Cerebellar cortex (tissue), 1 donor: ENCODE measurements around the gene ADGRD1.

ENCODE experiments used
- DNase-seq: peaks from one replicate; pipeline ENCODE4 v3.0.0-alpha.2; 2015; ENCODE audit warnings: low spot score

The ADGRD1 gene

DNA sequence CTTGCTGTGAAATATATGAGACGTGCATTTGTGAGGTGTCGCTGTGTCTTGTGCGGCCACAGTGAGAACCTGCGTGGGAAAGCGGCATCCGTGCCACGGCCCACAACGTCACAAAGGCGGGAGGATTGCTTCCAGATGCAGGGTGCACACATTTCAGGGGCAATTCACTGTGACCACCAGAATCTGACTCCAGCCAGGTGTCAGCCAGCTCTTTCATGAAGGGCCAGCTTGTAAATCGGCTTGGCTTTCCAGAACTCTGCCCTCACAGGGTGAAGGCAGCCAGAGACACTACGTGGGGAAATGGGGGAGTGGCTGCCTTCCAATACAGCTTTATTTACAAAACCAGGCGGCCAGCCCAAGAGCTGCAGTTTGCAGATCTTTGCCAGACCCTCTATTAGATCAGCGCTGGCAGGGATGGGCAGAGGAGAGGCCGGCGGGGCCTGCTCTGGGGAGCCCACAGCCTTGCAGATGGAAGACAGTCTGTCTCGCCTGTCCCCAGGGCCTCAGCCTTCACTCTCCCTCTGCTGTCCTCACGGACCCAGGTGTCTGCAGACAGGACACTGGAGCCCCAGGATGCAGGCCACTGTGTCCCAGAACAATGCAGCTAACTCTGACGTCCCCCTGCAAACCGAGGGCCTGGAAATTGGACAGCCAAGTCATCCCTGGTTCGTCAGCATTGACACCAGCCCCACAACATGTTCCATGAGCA, 53.5 kb downstream of the ADGRD1 start:
- peak; percentile 4 for DNase-seq

DNA sequence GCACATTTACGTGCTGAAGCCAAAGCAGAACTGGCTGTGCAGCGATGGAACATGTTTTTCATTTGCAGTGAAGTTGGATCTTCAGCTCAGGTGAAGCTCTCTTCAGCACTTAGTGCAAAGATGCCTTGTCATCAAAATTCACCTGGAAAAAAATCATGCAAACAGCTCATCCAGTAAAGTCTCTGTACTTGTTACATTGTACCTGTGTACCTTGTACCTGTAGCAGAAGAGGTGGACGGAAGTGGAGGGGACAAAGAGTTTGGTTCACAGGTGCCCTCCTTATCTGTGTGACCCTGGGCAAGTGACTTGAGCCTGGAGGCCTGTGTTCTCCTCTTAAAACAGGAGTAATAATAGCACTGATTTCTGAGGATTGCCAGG, 54.0 kb downstream of the ADGRD1 start:
- DNase-seq = no peak

DNA sequence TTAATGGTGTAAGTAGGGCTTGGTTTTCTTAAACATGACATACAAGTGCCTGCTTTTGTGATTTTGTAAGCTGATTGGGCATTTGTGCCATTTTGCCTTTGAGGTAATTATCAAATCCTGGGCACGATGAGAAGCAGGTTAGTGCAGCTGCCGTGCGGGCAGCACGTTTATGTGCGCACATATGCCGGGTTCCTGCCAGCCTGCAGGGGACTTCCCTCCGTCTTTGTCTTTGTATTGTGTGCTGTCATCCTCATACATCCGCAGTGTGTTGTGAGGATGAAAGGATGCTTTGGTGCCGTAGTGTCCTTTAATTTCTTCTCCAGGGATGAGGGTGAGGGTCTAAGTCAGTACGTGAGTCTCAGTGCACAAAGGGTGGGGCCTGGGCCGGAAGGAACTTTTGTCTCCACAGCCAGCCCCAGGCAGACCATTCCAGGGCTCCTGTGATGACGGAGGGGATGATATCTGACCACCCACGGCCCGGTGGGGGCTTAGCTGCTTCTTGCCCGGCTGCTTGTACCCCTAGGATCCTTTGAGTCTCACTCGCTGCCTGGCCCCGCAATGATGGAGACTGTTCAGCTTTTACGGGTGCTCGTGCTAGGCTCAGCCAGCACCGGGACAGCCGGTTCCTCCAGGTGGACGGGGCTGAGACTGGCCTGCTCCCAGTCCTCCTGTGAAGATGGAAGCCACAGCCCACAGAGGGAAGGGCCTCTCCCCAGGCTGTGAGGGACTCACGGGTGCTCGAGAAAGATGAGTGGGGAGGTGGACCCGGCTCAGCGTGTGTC, 54.6 kb downstream of the ADGRD1 start:
- no peak for DNase-seq

DNA sequence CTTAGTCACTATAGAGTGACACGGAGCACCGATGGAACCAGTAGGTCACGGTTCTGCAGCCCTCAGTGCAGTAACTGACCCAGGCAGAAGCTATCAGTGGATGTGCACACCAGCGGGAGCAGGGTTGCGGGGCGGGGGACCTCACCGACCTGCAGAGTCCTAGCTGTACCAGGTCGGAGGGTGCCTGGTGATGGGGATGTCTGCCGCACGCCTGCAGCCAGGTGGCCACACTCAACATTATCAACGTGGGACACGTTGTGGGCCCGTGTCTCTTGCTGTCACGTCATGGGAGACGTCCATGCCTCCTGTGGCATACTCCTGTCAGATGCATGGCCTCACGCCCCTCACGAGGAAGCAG, 55.2 kb downstream of the ADGRD1 start:
- DNase-seq = no peak

DNA sequence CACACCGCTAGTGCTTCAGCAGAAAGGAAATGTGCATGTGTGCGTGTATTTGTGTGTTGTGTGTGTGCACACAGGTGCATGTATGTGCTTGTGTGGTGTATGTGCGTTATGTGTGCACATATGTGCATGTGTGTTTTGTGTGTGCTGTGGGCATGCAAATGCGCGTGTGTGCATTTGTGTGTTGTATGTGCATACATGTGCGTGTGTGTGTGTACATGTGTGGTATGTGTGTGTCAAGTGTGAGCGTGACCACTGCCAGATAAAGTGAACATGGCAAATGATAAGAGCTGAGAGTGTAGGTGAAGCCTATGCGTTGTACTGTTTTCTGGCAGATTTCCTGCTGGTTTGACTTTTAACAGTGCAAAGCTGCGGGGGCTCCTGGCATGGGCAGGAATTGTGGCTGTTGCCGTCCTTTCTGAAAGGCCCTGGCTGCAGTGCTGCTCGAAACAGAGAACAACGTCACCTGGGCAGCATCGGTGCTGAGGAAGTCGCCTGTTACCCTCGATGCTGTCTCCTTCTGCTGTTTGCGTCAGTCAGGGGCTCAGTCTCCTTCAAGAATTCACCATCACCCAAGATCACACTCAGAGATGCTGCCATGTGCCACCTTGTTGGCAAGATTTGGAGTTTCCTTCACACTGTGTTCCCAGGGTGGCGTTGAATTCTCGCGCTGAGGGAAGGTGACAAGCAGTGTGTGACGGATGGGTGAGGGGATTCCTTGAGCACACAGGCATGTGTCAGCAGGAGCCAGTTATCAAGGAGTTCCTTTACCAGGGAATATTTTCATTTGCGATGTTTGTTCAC, 56.1 kb downstream of the ADGRD1 start:
- DNase-seq = no peak

DNA sequence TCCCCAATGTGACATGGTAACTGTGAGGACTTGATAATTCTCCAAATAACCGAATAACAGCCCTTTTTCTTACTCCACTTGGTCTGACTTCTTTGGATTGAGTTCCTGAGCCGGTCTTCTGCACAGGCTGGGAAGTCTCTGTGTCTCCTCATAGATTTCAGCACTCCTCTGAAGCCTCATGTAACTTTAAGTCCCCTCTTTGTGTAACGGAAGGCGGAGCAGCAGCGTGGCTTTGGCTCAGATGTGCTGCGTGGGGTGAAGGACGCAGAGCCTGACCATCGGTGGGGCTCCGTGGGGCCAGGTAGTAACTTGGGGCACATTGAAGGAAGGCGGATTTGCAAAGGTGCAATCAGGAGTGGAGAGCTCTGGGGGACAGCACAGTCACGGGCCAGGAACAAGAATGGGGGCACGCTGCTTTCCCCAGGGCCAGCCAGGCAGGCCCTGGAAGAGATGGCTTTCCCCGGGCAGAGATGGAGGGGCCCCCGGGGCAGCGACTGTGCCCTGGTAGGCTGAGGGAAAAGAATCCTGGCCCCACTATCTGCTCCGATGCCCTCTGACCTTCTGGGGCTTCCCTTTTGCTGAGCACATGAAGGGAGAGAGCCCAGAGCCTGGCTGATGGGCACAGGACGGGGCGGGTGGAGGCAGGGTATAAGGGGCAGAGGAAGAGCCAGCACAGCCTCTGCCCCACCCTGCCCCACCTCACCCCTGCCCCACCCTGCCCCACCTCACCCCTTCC, 56.9 kb downstream of the ADGRD1 start:
- no peak for DNase-seq

DNA sequence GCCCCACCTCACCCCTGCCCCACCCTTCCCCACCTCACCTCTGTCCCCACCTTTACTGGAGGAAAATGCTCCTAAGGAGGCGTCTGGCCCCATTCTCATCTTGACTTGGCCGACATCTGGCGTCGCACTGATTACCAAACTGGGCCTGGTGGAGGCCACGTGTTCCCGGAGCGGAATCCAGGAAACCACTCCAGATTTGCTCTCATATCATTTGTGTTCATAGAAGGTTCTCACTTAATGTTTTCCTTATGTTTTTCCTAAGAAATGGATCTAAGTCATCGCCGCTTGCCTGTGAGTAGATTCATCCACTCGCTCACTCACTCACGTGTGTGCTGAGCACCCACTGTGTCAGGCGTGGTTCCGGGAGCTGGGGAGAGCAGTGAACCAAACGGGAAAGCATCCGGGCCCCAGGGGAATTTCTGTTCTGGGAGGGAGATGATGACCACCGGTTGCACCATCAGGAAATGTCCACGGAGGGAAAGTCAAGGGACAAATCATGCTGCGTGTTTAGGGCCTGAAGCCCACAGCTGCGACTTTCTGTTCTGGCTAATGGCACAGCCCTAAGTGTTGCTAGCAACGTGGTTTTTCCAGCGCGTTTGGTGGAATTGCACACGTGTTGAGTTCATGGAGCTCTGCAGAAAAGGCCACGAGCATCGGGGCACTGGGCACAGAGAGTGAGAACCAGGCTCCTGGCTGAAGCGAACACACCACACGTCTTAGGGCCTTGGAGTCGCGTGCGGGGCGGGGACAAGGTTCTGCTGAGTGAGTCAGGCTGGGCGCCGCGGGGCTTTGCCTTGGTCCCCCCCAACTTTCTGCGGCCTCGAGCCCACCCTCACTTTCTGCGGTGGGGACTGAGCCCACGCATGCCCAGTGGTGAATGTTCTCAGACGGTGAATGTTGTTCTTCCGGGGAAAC, 57.7 kb downstream of the ADGRD1 start:
- DNase-seq = no peak

DNA sequence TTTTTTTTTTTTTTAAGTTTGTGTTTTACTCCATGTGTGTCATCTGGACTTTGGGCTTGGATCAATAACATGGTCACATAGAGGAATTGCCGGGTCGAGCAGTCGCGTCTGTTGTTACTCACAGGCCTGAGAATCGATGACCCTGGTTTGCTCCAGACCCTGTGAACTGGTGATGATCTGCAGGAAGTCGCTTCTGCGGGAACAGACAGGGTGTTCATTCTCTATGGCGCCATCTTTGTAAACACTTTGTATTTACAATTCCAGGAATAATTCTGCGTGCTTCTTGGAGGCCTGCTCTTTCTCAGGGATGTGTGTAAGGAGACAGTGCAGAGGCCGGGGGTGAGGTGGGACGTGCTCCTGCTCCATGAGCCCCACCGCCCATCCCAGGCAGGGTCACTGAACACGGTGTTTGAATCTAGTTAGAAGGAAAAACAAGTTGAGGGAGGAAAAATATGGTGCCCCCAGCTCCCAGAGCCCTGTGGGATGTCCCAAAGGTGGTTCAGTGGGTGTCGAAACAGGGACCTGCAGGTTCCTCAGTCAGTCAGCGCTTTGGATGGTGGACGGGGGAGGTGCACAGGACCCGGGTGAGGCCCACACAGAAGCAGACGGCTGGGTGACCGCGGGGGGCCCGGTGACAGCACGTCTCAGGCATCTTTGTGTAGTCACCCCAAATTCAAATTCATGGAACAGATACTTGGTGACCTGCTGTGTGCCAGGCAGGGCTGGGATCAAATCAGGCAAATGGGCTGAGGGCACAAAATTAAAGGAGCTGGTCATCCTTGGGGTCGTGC, 58.8 kb downstream of the ADGRD1 start:
- no peak for DNase-seq

DNA sequence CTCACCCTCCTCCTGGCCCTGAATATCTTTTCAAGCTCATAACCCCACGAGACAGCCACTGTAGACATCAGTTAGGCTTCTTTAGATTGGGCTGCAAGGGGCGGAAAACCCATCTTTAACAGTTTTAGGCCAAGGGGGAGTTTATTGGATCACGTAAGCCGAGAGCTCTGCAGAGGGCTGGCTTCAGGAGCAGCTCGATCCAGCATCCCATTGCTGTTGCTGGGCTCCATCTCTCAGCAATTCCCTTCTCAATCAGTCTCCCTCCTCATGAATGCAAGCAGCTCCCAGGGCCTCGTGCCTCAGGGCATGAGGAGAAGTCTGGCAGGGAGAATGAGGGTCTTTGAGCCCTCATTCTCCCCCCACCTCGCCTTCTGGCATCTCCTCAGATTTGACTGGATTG, 59.4 kb downstream of the ADGRD1 start:
- DNase-seq = no peak

DNA sequence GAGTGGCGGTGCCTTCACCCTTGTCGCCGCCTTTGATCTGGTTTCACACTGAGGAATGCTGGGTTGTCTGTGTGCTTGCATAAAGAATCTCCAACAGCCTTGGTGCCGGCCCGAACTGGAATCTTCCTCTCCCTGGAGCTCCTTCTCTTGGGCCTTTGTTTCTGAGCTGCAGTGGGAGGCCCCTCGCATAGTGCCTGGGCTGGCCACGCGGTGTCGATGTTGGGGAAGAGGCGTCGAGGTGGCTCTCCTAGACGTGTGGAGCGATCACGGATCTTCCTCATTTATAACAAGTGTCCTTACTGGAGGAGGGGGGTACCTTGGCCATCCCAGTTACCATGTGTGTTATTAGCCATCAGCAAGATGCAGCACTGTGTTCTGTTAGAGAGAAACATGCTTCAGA, 60.6 kb downstream of the ADGRD1 start:
- DNase-seq = no peak

DNA sequence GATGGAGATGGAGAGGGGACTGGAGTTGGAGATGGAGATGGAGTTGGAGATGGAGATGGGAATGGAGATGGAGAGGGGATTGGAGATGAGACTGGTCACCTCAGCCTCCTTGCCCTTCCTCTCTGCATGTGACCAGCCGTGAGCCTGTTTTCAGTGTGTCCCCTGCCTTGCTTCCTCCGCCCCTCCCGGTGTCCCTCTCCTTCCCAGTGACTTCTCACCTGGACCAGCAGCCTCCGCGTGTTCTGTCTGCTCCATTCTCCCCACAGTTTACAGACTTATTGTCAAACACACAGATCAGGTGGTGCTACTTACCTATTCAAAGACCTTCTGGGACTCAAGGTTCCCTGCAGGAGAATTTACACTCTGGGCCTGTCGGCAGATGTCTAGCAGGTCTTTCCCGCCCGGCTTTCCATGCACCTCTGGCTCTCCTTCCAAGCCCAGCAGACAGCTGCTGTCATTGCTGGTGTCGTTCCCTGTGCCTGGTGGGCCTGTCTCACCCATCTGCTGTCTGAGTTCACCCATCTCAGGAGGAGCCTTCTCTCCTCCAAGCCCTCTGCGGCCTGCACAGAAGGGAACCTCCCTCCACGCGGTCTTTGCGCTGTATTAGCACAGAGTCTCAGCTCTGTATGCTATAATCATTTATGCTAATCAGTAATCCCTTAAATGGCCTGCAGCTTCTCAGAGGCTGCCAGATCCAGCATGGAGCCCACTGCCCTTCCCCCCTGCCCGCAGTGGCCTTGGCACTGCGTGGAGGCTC, 62.1 kb downstream of the ADGRD1 start:
- DNase-seq = no peak

DNA sequence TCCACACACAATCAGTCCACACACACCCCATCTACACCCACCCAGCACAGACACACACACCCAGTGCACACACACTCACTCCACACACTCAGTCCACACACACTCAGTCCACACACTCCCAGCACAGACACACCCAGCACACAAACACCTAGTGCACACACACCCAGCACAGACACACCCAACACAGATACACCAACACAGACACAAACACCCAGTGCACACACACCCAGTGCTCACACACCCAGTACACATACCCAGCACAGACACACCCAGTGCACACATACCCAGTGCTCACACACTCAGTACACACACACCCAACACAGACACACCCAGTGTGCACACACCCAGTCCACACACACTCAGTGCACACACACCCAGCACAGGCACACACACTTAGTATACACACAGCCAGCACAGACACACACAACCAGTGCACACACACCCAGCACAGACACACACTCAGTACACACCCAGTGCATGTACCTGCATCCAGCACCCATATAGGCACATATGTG, 63.8 kb downstream of the ADGRD1 start:
- no peak for DNase-seq

DNA sequence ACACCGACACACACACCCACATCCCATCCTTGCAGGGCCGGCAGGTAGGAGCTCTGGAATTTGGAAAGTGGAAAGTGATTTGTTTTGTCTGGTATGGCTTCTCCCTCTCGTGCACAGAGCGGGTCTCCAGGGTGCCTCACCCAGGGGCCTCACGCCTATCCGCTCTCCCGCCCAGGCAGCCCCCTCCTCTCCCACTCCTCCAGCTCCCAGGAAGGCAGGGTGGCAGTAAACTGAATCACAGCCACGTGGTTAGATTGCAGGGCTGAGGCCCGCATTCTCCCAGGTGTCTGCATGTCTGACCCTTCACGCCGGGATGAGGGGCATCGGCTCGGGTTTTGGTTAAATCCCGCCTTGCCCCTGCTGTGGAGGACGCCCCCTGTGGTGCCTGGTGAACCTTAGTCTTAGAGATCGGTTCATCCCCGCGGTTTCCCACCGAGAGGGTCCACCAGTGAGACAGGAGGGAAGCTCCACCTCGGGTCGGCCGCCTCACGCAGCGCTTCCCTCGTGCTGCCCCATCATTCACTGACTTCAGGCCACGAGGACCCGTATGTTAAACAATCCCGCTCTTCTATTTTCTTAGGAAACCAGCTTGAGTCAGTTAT, 64.4 kb downstream of the ADGRD1 start:
- no peak for DNase-seq

DNA sequence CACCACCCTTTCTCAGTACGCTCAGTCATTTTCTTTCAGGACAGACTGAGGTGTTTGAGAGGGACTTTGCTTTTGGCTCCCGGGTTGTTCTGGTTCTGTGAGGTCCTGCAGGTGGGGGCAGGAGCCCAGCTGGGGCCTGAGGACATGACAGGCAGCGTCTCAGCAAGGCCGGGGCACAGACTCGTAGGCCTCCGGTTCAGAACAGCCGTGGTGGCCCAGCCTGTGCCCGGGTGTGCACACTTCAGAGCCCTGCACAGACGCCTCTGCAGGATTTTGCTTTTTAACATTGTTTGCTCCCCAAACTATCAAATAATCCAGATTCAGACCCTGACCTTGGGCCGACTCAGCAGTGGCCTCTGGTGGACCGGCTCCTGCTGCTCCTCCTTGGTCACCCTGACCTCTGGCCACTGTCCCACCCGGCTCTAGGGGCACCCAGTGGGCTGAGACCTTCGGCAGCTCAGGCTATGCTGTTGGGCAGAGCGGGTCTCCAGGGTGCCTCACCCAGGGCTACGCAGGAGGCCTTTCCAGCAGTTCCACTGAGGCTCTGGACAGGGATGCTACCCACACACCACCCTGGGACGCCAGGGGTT, 65.2 kb downstream of the ADGRD1 start:
- no peak for DNase-seq

DNA sequence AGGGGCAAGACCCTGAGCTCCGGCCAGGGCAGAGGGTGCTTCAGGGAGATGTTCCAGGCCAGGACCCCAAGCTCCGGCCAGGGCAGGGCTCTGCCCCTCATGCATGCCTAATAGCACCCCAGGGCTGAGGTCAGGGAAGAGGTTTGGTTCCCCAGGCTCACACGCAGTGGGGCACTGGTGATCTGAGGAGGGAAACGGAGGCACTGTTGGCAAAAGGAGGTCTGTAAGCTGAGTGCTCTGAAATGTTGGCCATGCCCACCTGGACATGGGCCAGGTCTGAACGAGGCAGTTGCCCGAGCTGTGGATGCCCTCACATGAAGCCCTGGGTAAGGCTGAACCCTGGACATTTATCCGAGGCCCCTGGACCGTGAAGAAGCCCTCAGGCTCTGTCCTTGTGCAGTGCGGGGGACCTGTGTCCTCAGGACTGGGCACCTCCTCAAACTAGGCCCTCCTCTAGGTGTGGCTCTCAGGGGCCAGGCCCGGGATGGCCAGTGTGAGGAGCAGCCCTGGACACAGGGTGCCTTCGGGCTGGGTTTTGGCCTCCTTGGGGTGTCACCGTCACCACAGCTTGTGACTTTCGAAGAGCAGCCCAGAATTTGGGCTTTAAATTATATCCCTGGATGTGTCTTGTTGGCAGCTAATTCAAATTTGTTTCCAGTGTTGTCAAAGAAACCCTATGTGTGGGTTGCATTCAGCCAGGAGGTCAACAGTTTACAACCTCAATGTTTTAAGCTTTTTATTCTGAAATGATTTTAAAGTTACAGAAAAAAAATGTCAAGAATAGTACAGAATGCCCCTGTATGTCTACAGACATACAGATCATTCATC, 66.8 kb downstream of the ADGRD1 start:
- no peak for DNase-seq

DNA sequence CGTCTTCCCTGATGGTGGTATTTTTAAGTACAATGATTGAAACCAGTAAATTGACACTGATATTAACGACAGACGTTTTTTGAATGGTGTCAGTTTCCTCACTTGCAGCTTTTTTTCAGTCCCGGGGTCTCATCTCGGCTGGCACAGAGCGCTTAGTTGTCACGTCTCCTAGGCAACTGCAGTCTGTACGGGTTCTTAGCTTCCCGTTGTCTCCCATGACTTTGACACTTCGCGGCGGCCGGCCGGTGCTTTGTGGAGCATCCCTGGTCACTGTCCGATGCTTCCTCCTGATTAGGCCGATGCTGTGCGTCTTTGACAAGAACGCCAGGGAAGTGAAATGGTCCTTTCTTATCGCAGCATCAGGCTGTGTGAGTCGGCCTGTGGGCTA, 67.4 kb downstream of the ADGRD1 start:
- no peak for DNase-seq

DNA sequence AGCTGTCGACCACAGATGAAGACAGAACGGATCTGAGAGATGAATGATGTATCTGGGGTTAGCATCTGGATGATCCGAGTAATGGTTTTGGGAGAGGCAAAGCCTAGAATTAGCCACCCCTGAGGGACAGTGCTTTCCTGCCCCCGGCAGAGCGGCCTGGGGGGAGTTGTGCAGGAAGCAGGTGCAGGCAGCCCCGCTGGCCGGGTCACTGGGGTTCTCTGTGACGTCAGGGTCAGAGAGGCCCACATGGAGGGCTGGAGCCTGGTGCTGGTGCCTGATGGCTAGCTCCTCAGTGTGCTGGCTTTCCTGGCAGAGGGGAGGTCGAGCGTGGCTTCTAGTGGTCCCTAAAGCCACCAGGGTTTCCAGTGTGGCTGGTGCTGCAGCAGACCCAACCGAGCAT, 70.3 kb downstream of the ADGRD1 start:
- no peak for DNase-seq

DNA sequence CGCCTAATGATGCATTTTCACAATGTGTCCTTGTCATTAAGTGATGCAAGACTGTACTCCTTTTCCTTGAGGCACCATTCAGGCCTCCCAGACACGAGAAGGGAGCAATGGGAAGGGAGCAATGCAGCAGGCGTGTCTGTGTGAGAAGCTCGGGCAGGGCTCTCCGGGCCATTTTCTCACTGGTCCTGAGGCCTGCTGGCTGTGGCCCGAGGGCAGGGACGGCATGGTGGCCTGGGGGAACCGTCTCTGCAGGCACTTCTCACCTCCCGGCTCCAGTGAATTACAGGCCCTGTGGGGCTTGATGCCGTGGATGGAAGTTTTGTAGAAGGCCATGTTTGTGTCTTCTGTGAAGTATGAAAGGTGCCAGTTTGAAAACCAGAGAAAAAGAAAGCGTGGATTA, 71.0 kb downstream of the ADGRD1 start:
- DNase-seq = no peak
